Measurements from ENCODE around the gene HTN1.
"Not testable (repeated sequence)": the region's sequence is repeated elsewhere in the genome, so short reads cannot be mapped to it uniquely, and the experiment has no call there.

The HTN1 gene

GRCh38 chr4:70050138-70050537, at the start of gene HTN1:
Gene HTN1 (plus strand): TSS chr4:70050438. CDS start chr4:70053077, 2,639 bp downstream.
- not testable (repeated sequence) for DNase-seq

- no peak for DNase-seq
These were observed 49.5 kb upstream of the HTN1 start for GRCh38 chr4:70000711-70001110.

- DNase-seq, result no peak
These were observed 47.7 kb upstream of the HTN1 start for GRCh38 chr4:70002507-70002906.

GRCh38 chr4:70008771-70009170, 41.5 kb upstream of the HTN1 start:
- no peak for DNase-seq

GRCh38 chr4:70019006-70019405, 31.2 kb upstream of the HTN1 start:
- DNase-seq, result not testable (repeated sequence)

- DNase-seq, result no peak
These were observed 27.0 kb upstream of the HTN1 start for GRCh38 chr4:70023218-70023617.

- DNase-seq, result no peak
These were observed 23.2 kb upstream of the HTN1 start for GRCh38 chr4:70027011-70027410.

- DNase-seq, result not testable (repeated sequence)
These were observed 22.1 kb upstream of the HTN1 start, which contains the start of gene HTN3 for GRCh38 chr4:70028159-70028558. Gene HTN3 (plus strand): TSS chr4:70028459. CDS start chr4:70030741, 2,282 bp downstream.

GRCh38 chr4:70037559-70037958, 12.7 kb upstream of the HTN1 start:
- DNase-seq, result not testable (repeated sequence)

- not testable (repeated sequence) for DNase-seq
These were observed 10.3 kb upstream of the HTN1 start for GRCh38 chr4:70039928-70040327.

GRCh38 chr4:70041652-70042286, 8.5 kb upstream of the HTN1 start:
- no peak for DNase-seq

GRCh38 chr4:70056534-70056933, 6.3 kb downstream of the HTN1 start:
- DNase-seq, result not testable (repeated sequence)

GRCh38 chr4:70057651-70058050, 7.4 kb downstream of the HTN1 start:
- no peak for DNase-seq

GRCh38 chr4:70059149-70059548, 8.9 kb downstream of the HTN1 start:
- no peak for DNase-seq

GRCh38 chr4:70062000-70062399, 11.8 kb downstream of the HTN1 start:
- DNase-seq, result no peak

GRCh38 chr4:70080205-70080604, 30.0 kb downstream of the HTN1 start:
- no peak for DNase-seq

GRCh38 chr4:70099206-70099605, 49.0 kb downstream of the HTN1 start:
- DNase-seq, result no peak

All from CD4-positive, alpha-beta T cell treated with Interferon alpha-2 for 1 hour (primary cell).